Loucy (cell line): Measurements from ENCODE around the gene PAPPA2.

ENCODE experiments used
- H2AFZ ChIP-seq: fragments of 200-600 bp; sonication (generic); 2 replicates; pipeline ENCODE4 v1.6.0; 2016; ENCODE audit warnings: antibody characterized with exemption, mild to moderate bottlenecking, low read length, moderate library complexity
- H3F3A ChIP-seq: fragments of 200-600 bp; 2 replicates; pipeline ENCODE4 v1.6.0; 2016; ENCODE audit warnings: antibody characterized with exemption, low read depth, mild to moderate bottlenecking
- H3K27me3 ChIP-seq: fragments of 200-600 bp; sonication (generic); 2 replicates; pipeline ENCODE4 v1.6.1; 2014; ENCODE audit warnings: low read length, mild to moderate bottlenecking; ENCODE audit not compliant: insufficient read depth, poor library complexity, severe bottlenecking
- H3K36me3 ChIP-seq: fragments of 200-600 bp; sonication (generic); 2 replicates; pipeline ENCODE4 v1.6.1; 2016; ENCODE audit warnings: low read length; ENCODE audit not compliant: insufficient read depth
- H3K4me1 ChIP-seq: fragments of 200-600 bp; sonication (generic); 2 replicates; pipeline ENCODE4 v1.5.1; 2014; ENCODE audit warnings: low read length, mild to moderate bottlenecking; ENCODE audit not compliant: insufficient read depth, poor library complexity, severe bottlenecking
- H3K4me2 ChIP-seq: fragments of 200-600 bp; sonication (generic); 2 replicates; pipeline ENCODE4 v1.6.0; 2014; ENCODE audit warnings: antibody characterized with exemption, low read length, low read depth, mild to moderate bottlenecking; ENCODE audit not compliant: poor library complexity, severe bottlenecking
- H3K4me3 ChIP-seq: fragments of 200-600 bp; sonication (generic); 2 replicates; pipeline ENCODE4 v1.5.1; 2014; ENCODE audit warnings: low read length, mild to moderate bottlenecking, mixed read lengths; ENCODE audit not compliant: poor library complexity, severe bottlenecking
- H3K79me2 ChIP-seq: fragments of 200-600 bp; sonication (generic); 2 replicates; pipeline ENCODE4 v1.6.1; 2014; ENCODE audit warnings: low read length; ENCODE audit not compliant: insufficient read depth
- H3K9ac ChIP-seq: fragments of 200-600 bp; sonication (generic); 2 replicates; pipeline ENCODE4 v1.6.0; 2014; ENCODE audit warnings: mild to moderate bottlenecking, low read depth, low read length, moderate library complexity; ENCODE audit not compliant: poor library complexity, severe bottlenecking
- H3K9me2 ChIP-seq: fragments of 200-600 bp; sonication (generic); replicated peaks from 2 replicates; pipeline ENCODE4 v1.6.1; 2016; ENCODE audit warnings: low read depth, low read length, mixed read lengths
- H3K9me3 ChIP-seq: fragments of 200-600 bp; sonication (generic); 2 replicates; pipeline ENCODE4 v1.6.1; 2014; ENCODE audit warnings: mild to moderate bottlenecking, antibody characterized with exemption, low read length, low read depth; ENCODE audit not compliant: insufficient read depth
- H4K20me1 ChIP-seq: fragments of 200-600 bp; sonication (generic); 2 replicates; pipeline ENCODE4 v1.6.0; 2014; ENCODE audit warnings: antibody characterized with exemption, low read length, mild to moderate bottlenecking; ENCODE audit not compliant: insufficient read depth, poor library complexity, severe bottlenecking
- EZH2phosphoT487 ChIP-seq: fragments of 200-600 bp; IDR thresholded peaks from 2 replicates; pipeline ENCODE4 v1.6.1; 2018; ENCODE audit warnings: antibody characterized with exemption, mild to moderate bottlenecking, moderate library complexity, borderline replicate concordance
- TF ChIP-seq, protein P1 (sequence below): fragments of 200-600 bp; sonication (generic); conservative IDR thresholded peaks from 2 replicates; pipeline ENCODE4 v1.5.1; 2014; ENCODE audit warnings: mild to moderate bottlenecking, antibody characterized with exemption, low read length

The PAPPA2 gene

DNA sequence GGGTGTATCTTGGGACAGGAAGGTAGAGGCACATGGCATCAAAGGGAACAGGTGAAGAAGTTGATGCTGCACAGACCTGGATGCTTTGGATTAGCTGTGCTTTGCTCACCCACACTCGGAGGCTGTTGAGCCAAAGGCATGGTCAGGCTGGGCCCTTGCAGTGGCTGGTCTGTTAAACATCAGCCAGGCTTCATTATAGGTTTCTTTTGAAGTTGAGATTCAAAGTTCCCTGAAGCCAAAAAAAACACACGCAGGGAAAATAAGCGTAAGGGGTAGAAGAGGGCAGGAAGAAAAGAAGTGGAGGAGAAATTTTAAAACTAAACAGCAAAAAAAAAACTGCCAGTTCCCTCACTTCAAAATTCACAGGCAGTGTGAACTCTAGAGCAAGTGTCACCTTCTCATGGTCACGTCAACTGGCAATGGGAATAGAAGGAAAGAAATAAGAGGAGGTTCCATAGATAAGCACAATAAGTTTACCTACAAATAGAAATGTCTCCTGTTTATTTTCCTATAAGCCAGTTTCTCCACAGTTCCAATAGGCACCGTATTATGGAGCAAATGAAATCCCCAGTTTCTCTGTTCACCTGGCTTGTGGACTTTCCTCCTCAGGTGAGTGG lies 139.5 kb downstream of the PAPPA2 start:
- no peaks in the 10 kb centered on the region for H3F3A ChIP-seq
- no peaks in the 10 kb centered on the region for H4K20me1 ChIP-seq
- H3K4me2 ChIP-seq = no peak overlapping the region
- no peak overlapping the region for H3K4me3 ChIP-seq
- H3K9ac ChIP-seq = no peak overlapping the region
- H2AFZ ChIP-seq = no peak overlapping the region
- no peak for TF ChIP-seq EZH2phosphoT487
- TF ChIP-seq, protein P1, sequence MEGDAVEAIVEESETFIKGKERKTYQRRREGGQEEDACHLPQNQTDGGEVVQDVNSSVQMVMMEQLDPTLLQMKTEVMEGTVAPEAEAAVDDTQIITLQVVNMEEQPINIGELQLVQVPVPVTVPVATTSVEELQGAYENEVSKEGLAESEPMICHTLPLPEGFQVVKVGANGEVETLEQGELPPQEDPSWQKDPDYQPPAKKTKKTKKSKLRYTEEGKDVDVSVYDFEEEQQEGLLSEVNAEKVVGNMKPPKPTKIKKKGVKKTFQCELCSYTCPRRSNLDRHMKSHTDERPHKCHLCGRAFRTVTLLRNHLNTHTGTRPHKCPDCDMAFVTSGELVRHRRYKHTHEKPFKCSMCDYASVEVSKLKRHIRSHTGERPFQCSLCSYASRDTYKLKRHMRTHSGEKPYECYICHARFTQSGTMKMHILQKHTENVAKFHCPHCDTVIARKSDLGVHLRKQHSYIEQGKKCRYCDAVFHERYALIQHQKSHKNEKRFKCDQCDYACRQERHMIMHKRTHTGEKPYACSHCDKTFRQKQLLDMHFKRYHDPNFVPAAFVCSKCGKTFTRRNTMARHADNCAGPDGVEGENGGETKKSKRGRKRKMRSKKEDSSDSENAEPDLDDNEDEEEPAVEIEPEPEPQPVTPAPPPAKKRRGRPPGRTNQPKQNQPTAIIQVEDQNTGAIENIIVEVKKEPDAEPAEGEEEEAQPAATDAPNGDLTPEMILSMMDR = no peak
- H3K27me3 ChIP-seq = no peaks in the 10 kb centered on the region
- H3K36me3 ChIP-seq = no peaks in the 10 kb centered on the region
- no peaks in the 10 kb centered on the region for H3K9me3 ChIP-seq
- no peaks in the 10 kb centered on the region for H3K9me2 ChIP-seq
- no peaks in the 10 kb centered on the region for H3K79me2 ChIP-seq
- no peaks in the 10 kb centered on the region for H3K4me1 ChIP-seq

DNA sequence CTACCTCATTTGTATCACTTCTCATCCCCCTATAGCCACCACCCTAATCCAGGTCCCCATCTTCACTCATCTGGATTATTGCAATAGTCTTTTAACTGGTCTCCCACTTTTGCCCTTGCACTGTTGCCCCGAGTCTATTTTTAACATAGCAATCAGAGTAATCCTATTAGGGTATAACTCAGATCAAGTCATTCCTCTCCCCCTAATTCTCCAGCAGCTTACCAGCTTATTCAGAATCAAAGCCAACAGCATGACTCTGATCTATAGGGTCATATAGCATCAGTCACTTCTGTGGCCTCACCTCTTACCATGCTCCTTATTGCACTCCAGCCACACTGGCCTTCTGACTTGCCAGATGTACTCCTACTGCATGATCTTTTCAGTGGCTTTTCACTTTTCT lies 140.7 kb downstream of the PAPPA2 start:
- H3K9me2 ChIP-seq = no peaks in the 10 kb centered on the region
- TF ChIP-seq, protein P1 = no peak
- TF ChIP-seq EZH2phosphoT487 = no peak
- H3K9ac ChIP-seq = no peak overlapping the region
- no peaks in the 10 kb centered on the region for H3K27me3 ChIP-seq
- H3K79me2 ChIP-seq = no peaks in the 10 kb centered on the region
- no peaks in the 10 kb centered on the region for H3K36me3 ChIP-seq
- H3K4me2 ChIP-seq = no peak overlapping the region
- no peaks in the 10 kb centered on the region for H3F3A ChIP-seq
- H3K9me3 ChIP-seq = no peaks in the 10 kb centered on the region
- no peak overlapping the region for H3K4me3 ChIP-seq
- H3K4me1 ChIP-seq = no peaks in the 10 kb centered on the region
- no peak overlapping the region for H2AFZ ChIP-seq
- no peaks in the 10 kb centered on the region for H4K20me1 ChIP-seq

DNA sequence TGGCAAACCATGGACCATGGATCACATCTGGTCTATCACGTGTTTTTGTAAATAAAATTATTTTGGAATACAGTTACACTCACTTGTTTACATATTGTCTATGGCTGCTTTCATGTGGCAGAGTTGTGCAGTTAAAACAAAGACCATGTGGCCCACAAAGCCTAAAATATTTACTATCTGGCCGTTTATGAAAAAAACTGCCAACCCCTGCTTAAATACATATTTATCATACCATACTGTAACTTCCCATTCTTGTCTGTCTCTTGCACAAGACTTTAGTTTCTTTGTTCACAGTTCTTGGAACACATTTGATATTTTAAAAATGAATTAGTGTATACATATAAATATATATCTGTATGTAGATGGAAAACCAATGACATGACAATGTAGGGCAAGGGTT lies 141.5 kb downstream of the PAPPA2 start:
- no peaks in the 10 kb centered on the region for H3K36me3 ChIP-seq
- no peak overlapping the region for H3K4me3 ChIP-seq
- no peaks in the 10 kb centered on the region for H4K20me1 ChIP-seq
- TF ChIP-seq, protein P1 = no peak
- TF ChIP-seq EZH2phosphoT487 = no peak
- no peak overlapping the region for H3K4me2 ChIP-seq
- H3F3A ChIP-seq = no peaks in the 10 kb centered on the region
- no peaks in the 10 kb centered on the region for H3K4me1 ChIP-seq
- no peaks in the 10 kb centered on the region for H3K79me2 ChIP-seq
- H3K9me2 ChIP-seq = no peaks in the 10 kb centered on the region
- no peaks in the 10 kb centered on the region for H3K9me3 ChIP-seq
- no peak overlapping the region for H2AFZ ChIP-seq
- H3K9ac ChIP-seq = no peak overlapping the region
- no peaks in the 10 kb centered on the region for H3K27me3 ChIP-seq
